Esophagus squamous epithelium (tissue), 4 donors: ENCODE results near the gene SNTB2.

Source experiments
- POLR2A ChIP-seq, 4 donors: fragments of 450-650 bp; IDR thresholded peaks; one replicate each; pipeline ENCODE4 v1.6.1; 2017; ENCODE audit warnings: antibody characterized with exemption in 4 of 4, mild to moderate bottlenecking in 4 of 4, moderate library complexity in 3 of 4
- TF ChIP-seq, protein P1 (sequence below), 6 experiments: fragments of 450-650 bp in 4 of 6; fragments of 200-600 bp in 2 of 6; sonication (generic) in 2 of 6; IDR thresholded peaks; one replicate each; pipeline ENCODE4 v1.5.1; 2016 to 2019; ENCODE audit warnings: antibody characterized with exemption in 6 of 6, mild to moderate bottlenecking in 4 of 6, moderate library complexity in 4 of 6

DNA sequence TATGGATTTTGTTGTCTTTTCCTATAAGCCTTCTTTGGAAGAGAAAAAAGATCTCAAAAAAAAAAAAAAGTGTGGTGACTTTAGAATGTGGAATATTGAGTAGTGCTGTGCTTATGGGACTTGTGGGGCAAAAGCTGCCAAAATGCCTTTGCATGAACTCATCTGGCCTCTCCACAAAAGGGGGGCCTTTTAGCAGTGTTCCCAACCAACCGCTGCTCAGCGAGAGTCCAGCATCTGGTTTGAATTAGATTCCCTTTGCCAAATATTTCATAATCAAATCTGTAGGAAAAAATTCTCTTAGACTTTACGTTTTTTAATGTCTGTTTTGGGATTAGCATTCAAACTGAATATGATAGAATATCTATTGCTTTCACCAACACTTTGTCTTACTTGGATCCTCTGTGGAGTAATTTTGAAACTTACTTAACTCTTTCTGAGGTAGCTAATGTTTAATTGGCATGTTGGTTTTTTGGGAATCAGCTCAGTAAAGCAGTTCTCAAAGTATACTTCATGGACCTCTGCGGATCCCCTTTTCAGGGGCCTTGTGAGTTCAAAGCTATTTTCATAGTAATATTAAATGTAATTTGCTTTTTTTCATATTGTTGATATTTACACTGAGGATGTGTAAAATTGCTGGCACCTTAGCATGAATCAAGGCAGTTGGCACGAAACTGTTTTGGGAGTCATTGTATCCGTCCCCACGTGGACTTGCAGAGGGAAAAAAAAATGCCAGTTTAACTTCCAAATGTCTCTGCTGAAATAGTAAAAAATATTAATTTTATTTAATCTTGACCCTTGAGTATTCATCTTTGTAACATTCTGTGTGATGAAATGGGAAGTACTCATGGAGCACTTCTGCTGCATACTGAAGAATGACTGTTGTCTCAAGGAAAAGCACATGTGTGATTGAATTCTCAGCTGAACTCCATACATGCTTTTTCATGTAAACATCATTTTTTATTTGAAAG is 89.5 kb downstream of the SNTB2 start:
- TF ChIP-seq POLR2A (IDR thresholded peaks at IDR 0.05) = no peak
- TF ChIP-seq, protein P1, sequence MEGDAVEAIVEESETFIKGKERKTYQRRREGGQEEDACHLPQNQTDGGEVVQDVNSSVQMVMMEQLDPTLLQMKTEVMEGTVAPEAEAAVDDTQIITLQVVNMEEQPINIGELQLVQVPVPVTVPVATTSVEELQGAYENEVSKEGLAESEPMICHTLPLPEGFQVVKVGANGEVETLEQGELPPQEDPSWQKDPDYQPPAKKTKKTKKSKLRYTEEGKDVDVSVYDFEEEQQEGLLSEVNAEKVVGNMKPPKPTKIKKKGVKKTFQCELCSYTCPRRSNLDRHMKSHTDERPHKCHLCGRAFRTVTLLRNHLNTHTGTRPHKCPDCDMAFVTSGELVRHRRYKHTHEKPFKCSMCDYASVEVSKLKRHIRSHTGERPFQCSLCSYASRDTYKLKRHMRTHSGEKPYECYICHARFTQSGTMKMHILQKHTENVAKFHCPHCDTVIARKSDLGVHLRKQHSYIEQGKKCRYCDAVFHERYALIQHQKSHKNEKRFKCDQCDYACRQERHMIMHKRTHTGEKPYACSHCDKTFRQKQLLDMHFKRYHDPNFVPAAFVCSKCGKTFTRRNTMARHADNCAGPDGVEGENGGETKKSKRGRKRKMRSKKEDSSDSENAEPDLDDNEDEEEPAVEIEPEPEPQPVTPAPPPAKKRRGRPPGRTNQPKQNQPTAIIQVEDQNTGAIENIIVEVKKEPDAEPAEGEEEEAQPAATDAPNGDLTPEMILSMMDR (IDR thresholded peaks at IDR 0.05) = no peak
